Prostate gland (tissue), 2 donors: ENCODE results near the gene MKRN1. TPM values are rescaled to one million over a fixed set of nuclear protein-coding genes. Genes with fewer than 3 reads are reported as not detected.

Experiments
- DNase-seq: peaks from one replicate; pipeline ENCODE4 v3.0.0-alpha.2; 2019; ENCODE audit warnings: low spot score
- H3K27ac ChIP-seq, 2 donors: fragments of 200-600 bp; sonication (generic); 2 replicates each; pipeline ENCODE4 v1.5.1; 2017 to 2019
- H3K27me3 ChIP-seq: fragments of 200-600 bp; sonication (generic); replicated peaks from 2 replicates; pipeline ENCODE4 v1.5.1; 2019; ENCODE audit not compliant: insufficient read depth
- H3K36me3 ChIP-seq, 2 donors: fragments of 200-600 bp; sonication (generic); 1 replicate in 1 of 2; 2 replicates in 1 of 2; pipeline versions ENCODE4 v1.5.1 to v1.8.1; 2017 to 2019
- H3K4me1 ChIP-seq: fragments of 200-600 bp; sonication (generic); replicated peaks from 2 replicates; pipeline ENCODE4 v1.5.1; 2019
- H3K4me3 ChIP-seq, 2 donors: fragments of 200-600 bp; sonication (generic); 2 replicates each; pipeline ENCODE4 v1.5.1; 2017 to 2019
- H3K9me3 ChIP-seq: fragments of 200-600 bp; sonication (generic); 2 replicates; pipeline ENCODE4 v1.5.1; 2017
- CTCF ChIP-seq, 4 experiments: fragments of 200-600 bp in 2 of 4; fragments of 450-650 bp in 2 of 4; sonication (generic) in 2 of 4; IDR thresholded peaks; 1 replicate in 3 of 4; 2 replicates in 1 of 4; pipeline ENCODE4 v1.5.1; 2016 to 2019; ENCODE audit warnings: antibody characterized with exemption in 4 of 4, mild to moderate bottlenecking in 2 of 4, moderate library complexity in 2 of 4
- POLR2A ChIP-seq: fragments of 450-650 bp; IDR thresholded peaks from one replicate; pipeline ENCODE4 v1.6.1; 2016; ENCODE audit warnings: antibody characterized with exemption, mild to moderate bottlenecking
- POLR2AphosphoS5 ChIP-seq: sonication (generic); formaldehyde crosslinking; IDR thresholded peaks from one replicate; pipeline ENCODE4 v1.6.1; 2017; ENCODE audit warnings: antibody characterized with exemption
- WGBS: methylation state at CpG from one replicate; pipeline ENCODE4 v1.1.5; 2018; 5-methylcytosine and 5-hydroxymethylcytosine counted together
- intact Hi-C: fragments of 100-400 bp; cut with DNase I; formaldehyde crosslinking; loops from one replicate; pipeline ENCODE4 v1.14.2; 2022
- total RNA-seq, 2 donors: library from RNA; depleted of rRNA; stranded (reverse); fragments of >200 nt; gene quantifications; one replicate each; pipeline ENCODE4 v1.1.0, GENCODE V29; 2016

Gene MKRN1
- total RNA-seq, 2 donors from 2014 or later, result 69.0 to 108 TPM

GRCh38 chr7:140475747-140476333, 3.5 kb downstream of the MKRN1 start:
- WGBS, result 22% methylated on average over 2 of the region's 2 CpGs
- intact Hi-C loops, result loop anchor here (5.0 kb wide), 1 partner anchor 181 kb away; no protein-coding TSS in a partner anchor
- no peak for TF ChIP-seq POLR2A
- TF ChIP-seq CTCF (IDR thresholded peaks at IDR 0.05), result peak in 3 of 4 experiments; percentile 43 to 68 (median 68)
- TF ChIP-seq POLR2AphosphoS5, result peak; percentile 18
- H3K4me3 ChIP-seq, result no peak overlapping the region
- H3K4me1 ChIP-seq, result no peaks in the 10 kb centered on the region
- no peaks in the 10 kb centered on the region for H3K9me3 ChIP-seq
- DNase-seq, result peak; percentile 51
- H3K36me3 ChIP-seq, result no peaks in the 10 kb centered on the region
- no peak overlapping the region for H3K27ac ChIP-seq
- no peaks in the 10 kb centered on the region for H3K27me3 ChIP-seq

GRCh38 chr7:140463111-140463510, 16.2 kb downstream of the MKRN1 start:
- 100% methylated on average over 2 of the region's 2 CpGs for WGBS
- H3K27me3 ChIP-seq, result no peaks in the 10 kb centered on the region
- no peak overlapping the region for H3K4me3 ChIP-seq
- no peaks in the 10 kb centered on the region for H3K4me1 ChIP-seq
- DNase-seq, result no peak
- H3K9me3 ChIP-seq, result no peaks in the 10 kb centered on the region
- H3K27ac ChIP-seq, result no peak overlapping the region
- intact Hi-C loops, result no loop called here
- H3K36me3 ChIP-seq, result peaks cover 0 to 8% of the 10 kb centered on the region in 2 donors
- TF ChIP-seq CTCF (IDR thresholded peaks at IDR 0.05) (no peak), POLR2AphosphoS5 (no peak), POLR2A (no peak)

GRCh38 chr7:140458916-140459315, 20.4 kb downstream of the MKRN1 start:
- no peaks in the 10 kb centered on the region for H3K27me3 ChIP-seq
- intact Hi-C loops, result no loop called here
- H3K36me3 ChIP-seq, result peaks cover 0 to 7% of the 10 kb centered on the region in 2 donors
- no peak overlapping the region for H3K27ac ChIP-seq
- WGBS, result 85% methylated on average over 8 of the region's 8 CpGs
- H3K4me1 ChIP-seq, result no peaks in the 10 kb centered on the region
- DNase-seq, result no peak
- H3K4me3 ChIP-seq, result no peak overlapping the region
- no peaks in the 10 kb centered on the region for H3K9me3 ChIP-seq
- TF ChIP-seq POLR2A (no peak), POLR2AphosphoS5 (no peak)

- H3K4me1 ChIP-seq, result no peaks in the 10 kb centered on the region
- H3K27ac ChIP-seq, result no peak overlapping the region
- H3K36me3 ChIP-seq, result peaks cover 0 to 7% of the 10 kb centered on the region in 2 donors
- TF ChIP-seq POLR2AphosphoS5 (no peak), CTCF (IDR thresholded peaks at IDR 0.05) (no peak)
- H3K9me3 ChIP-seq, result no peaks in the 10 kb centered on the region
- no peak for DNase-seq
- H3K27me3 ChIP-seq, result no peaks in the 10 kb centered on the region
- intact Hi-C loops, result no loop called here
- 87% methylated on average over 3 of the region's 3 CpGs for WGBS
- H3K4me3 ChIP-seq, result no peak overlapping the region
Observed at GRCh38 chr7:140458201-140458600, 21.1 kb downstream of the MKRN1 start.

- TF ChIP-seq POLR2AphosphoS5 (no peak), POLR2A (no peak), CTCF (IDR thresholded peaks at IDR 0.05) (no peak)
- no peak for DNase-seq
- H3K27ac ChIP-seq, result no peak overlapping the region
- no peaks in the 10 kb centered on the region for H3K9me3 ChIP-seq
- H3K4me1 ChIP-seq, result no peaks in the 10 kb centered on the region
- H3K36me3 ChIP-seq, result peaks cover 0 to 7% of the 10 kb centered on the region in 2 donors
- intact Hi-C loops, result no loop called here
- 74% methylated on average over 9 of the region's 9 CpGs for WGBS
- H3K27me3 ChIP-seq, result no peaks in the 10 kb centered on the region
- H3K4me3 ChIP-seq, result no peak overlapping the region
Observed at GRCh38 chr7:140456551-140457051, 22.7 kb downstream of the MKRN1 start.
